Upper lobe of right lung (tissue), 1 donor: ENCODE measurements around the gene CRLF3. TPM values are rescaled to one million over a fixed set of nuclear protein-coding genes. Genes with fewer than 3 reads are reported as not detected.

Source experiments
- ATAC-seq: fragments of 200-7000 bp; cut with Tn5 transposase; one replicate; pipeline ENCODE4 v1.9.1; 2020; ENCODE audit warnings: mild to moderate bottlenecking, moderate library complexity
- DNase-seq: peaks from one replicate; pipeline ENCODE4 v3.0.0-alpha.2; 2020
- H3K27ac ChIP-seq: fragments of 200-600 bp; one replicate; pipeline ENCODE4 v1.8.0; 2022
- H3K27me3 ChIP-seq: fragments of 200-600 bp; one replicate; pipeline ENCODE4 v1.8.0; 2022; ENCODE audit warnings: mild to moderate bottlenecking
- H3K36me3 ChIP-seq: fragments of 200-600 bp; one replicate; pipeline ENCODE4 v1.8.0; 2022
- H3K4me1 ChIP-seq: fragments of 200-600 bp; one replicate; pipeline ENCODE4 v1.8.0; 2022
- H3K4me3 ChIP-seq: fragments of 200-600 bp; one replicate; pipeline ENCODE4 v1.8.0; 2022; ENCODE audit warnings: mild to moderate bottlenecking
- H3K9me3 ChIP-seq: fragments of 200-600 bp; one replicate; pipeline ENCODE4 v1.8.0; 2022
- intact Hi-C: fragments of 100-400 bp; cut with DNase I; formaldehyde crosslinking; loops from one replicate; pipeline ENCODE4 v1.11.0; 2022
- total RNA-seq: library from RNA; stranded (reverse); fragmentation: NEBNext Ultra II Directional; extraction: Animal tissue kit (Norgen Biotek cat#: 25700); gene quantifications from one replicate; pipeline ENCODE4 v1.2.1, GENCODE V29; 2021
- TF ChIP-seq, protein P1 (sequence below): fragments of 200-600 bp; IDR thresholded peaks from one replicate; pipeline ENCODE4 v1.8.0; 2022; ENCODE audit warnings: antibody characterized with exemption
- donor health status: DM: no; HTN: yes; CAD: no; lungs with severe emphysema.

CRLF3 gene
- total RNA-seq, 1 donor from 2014 or later = 20.1 TPM

DNA sequence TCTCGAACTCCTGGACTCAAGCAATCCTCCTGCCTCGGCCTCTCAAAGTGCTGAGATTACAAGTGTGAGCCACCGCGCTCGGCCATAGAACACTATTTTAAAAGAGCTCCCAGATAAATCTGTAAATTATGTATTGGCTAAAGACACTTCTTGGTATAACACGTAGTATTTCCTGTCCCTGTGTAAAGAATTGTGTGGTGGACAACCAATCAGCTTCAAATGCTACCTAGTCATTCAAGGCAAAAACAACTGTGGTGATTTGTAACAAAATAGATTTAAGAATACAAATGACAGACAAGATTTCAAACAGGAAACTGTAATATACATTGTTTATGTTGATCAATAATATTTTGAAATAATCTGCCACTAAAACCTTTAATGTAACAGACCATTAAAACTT, 14.6 kb downstream of the CRLF3 start:
- no peak for DNase-seq
- Histone ChIP-seq H3K27me3 (no peaks in the 10 kb centered on the region), H3K9me3 (no peaks in the 10 kb centered on the region), H3K27ac (no peak overlapping the region), H3K36me3 (peaks cover 2% of the 10 kb centered on the region), H3K4me1 (peaks cover 15% of the 10 kb centered on the region), H3K4me3 (no peak overlapping the region)
- TF ChIP-seq, protein P1, sequence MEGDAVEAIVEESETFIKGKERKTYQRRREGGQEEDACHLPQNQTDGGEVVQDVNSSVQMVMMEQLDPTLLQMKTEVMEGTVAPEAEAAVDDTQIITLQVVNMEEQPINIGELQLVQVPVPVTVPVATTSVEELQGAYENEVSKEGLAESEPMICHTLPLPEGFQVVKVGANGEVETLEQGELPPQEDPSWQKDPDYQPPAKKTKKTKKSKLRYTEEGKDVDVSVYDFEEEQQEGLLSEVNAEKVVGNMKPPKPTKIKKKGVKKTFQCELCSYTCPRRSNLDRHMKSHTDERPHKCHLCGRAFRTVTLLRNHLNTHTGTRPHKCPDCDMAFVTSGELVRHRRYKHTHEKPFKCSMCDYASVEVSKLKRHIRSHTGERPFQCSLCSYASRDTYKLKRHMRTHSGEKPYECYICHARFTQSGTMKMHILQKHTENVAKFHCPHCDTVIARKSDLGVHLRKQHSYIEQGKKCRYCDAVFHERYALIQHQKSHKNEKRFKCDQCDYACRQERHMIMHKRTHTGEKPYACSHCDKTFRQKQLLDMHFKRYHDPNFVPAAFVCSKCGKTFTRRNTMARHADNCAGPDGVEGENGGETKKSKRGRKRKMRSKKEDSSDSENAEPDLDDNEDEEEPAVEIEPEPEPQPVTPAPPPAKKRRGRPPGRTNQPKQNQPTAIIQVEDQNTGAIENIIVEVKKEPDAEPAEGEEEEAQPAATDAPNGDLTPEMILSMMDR = no peak
- intact Hi-C loops = no loop called here
- ATAC-seq = no peak

DNA sequence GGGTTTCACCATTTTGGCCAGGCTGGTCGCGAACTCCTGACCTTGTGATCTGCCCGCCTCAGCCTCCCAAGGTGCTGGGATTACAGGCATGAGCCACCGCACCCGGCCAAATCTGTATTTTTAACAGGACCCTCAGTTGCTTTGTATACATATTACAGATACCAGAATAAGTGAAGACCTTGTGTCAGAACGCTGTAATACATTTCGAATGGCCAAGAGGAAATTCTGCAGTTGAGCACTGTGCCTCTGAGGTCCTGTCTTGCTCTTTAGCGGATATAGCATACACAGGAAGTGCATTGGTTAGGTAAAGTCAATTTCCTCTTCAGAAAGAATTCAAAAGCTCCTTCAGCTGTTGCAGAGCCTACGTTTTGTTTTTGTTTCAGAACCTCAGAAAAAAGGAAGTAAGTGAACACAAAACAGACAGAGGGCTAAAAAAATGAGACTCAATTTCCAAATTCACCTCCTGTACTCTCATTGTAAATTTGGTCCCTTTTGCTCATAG, 15.7 kb downstream of the CRLF3 start:
- H3K27me3 ChIP-seq = no peaks in the 10 kb centered on the region
- H3K4me1 ChIP-seq = peaks cover 6% of the 10 kb centered on the region
- intact Hi-C loops = no loop called here
- no peak overlapping the region for H3K4me3 ChIP-seq
- H3K9me3 ChIP-seq = no peaks in the 10 kb centered on the region
- ATAC-seq (peak; percentile 88), DNase-seq (no peak)
- H3K36me3 ChIP-seq = peaks cover 11% of the 10 kb centered on the region
- H3K27ac ChIP-seq = peak overlapping the region; percentile 64
- TF ChIP-seq, protein P1 = no peak

DNA sequence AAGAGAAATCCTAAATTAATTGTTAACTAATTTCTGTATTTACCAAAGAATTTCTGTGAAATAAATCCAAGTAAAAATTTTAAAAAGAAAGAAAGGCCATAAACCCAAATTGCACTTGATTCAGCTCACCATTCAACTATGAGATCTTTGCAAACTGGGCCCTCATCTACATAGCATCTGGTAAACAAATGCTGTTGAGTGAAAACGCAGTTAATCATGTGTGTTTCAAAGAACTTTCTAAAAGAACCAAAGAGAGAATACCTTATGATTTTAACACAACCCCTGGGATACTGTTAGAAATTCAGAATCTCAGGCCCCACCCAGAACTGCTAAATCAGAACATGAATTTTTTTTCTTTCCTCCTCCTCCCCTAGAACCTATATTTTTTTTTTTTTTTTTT, 16.6 kb downstream of the CRLF3 start:
- no peaks in the 10 kb centered on the region for H3K27me3 ChIP-seq
- DNase-seq = no peak
- intact Hi-C loops = no loop called here
- TF ChIP-seq, protein P1 = no peak
- H3K36me3 ChIP-seq = peaks cover 21% of the 10 kb centered on the region
- no peaks in the 10 kb centered on the region for H3K9me3 ChIP-seq
- H3K27ac ChIP-seq = no peak overlapping the region
- no peak overlapping the region for H3K4me3 ChIP-seq
- peaks cover 4% of the 10 kb centered on the region for H3K4me1 ChIP-seq
- no peak for ATAC-seq

DNA sequence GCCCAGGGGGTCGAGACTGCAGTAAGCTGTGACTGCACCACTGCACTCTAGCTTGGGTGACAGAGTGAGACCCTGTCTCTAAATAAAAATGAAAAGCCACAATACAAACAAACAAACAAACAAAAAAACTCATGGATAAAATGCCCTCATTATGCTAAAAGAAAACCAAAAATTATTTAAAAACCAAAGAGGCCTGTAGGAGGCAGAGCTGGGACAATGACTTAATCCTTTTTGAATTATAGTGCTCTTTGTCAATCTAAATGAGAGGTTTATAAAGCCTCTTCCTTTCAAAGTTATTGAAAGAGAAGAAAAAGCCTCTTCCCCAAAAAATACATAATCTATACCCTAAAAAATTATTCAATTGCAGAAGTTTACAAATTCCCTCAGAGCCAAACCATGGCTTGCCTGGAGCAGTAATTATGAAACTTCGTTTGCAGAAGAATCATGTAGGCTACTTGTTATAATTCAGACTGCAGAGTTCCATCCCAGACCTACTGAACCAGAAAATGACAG, 18.5 kb downstream of the CRLF3 start:
- no peak for ATAC-seq
- H3K4me3 ChIP-seq = no peak overlapping the region

DNA sequence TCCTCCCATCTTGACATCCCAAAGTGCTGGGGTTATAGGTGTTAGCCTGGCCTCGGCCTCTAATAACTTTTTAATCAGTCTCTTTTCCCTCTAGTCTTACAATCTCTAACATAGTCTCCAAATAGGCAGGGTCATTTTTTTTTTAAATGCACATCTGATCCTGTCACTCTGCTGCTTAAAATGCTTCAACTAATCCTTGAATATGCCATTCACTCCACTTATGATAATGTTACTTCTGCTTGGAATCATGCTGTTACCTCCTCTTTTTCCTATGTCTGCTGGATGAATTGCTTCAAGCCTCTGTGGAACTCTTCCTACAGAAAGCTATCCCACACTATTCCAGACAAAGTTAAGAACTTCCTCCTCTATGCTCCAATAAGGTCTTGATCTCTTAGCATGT, 22.8 kb downstream of the CRLF3 start:
- Histone ChIP-seq H3K9me3 (no peaks in the 10 kb centered on the region), H3K4me3 (no peak overlapping the region), H3K4me1 (no peaks in the 10 kb centered on the region), H3K27me3 (no peaks in the 10 kb centered on the region), H3K36me3 (peaks cover 74% of the 10 kb centered on the region), H3K27ac (no peak overlapping the region)
- no peak for DNase-seq
- intact Hi-C loops = no loop called here
- TF ChIP-seq, protein P1 = no peak
- no peak for ATAC-seq

More for the DNA sequence above, 18.5 kb downstream of the CRLF3 start:
- Histone ChIP-seq H3K27me3 (no peaks in the 10 kb centered on the region), H3K36me3 (peaks cover 40% of the 10 kb centered on the region), H3K4me1 (peaks cover 4% of the 10 kb centered on the region), H3K9me3 (no peaks in the 10 kb centered on the region), H3K27ac (no peak overlapping the region)
- TF ChIP-seq, protein P1 = peak; percentile 30
- intact Hi-C loops = no loop called here
- DNase-seq = no peak

DNA sequence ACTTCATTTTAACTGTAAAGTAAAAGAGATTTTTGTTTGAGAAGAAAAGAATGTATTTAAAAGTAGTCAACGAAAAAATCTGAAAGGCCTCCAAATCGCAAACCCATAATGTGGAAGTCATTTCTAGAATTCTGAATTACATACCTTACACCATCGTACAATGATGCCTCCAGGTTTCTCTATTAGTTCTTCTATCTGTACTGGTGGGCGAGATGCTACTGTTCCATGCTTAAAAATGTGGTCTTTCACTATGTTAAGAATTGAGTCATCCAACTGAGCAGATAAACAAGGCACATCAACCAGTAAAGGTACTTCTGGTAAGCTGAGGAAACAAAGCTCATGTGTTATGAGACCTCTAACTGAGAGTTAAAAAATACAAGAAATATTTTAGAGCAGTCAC, 28.5 kb downstream of the CRLF3 start:
- H3K4me1 ChIP-seq = no peaks in the 10 kb centered on the region
- DNase-seq (no peak), ATAC-seq (no peak)
- peaks cover 90% of the 10 kb centered on the region for H3K36me3 ChIP-seq
- TF ChIP-seq, protein P1 = no peak
- H3K27me3 ChIP-seq = no peaks in the 10 kb centered on the region
- no peak overlapping the region for H3K27ac ChIP-seq
- H3K4me3 ChIP-seq = no peak overlapping the region
- H3K9me3 ChIP-seq = no peaks in the 10 kb centered on the region
- intact Hi-C loops = no loop called here
